GM21825 (cell line): Measurements from ENCODE around the gene LY86.

Experiments
- ATAC-seq: cut with Tn5 transposase; IDR thresholded peaks from one replicate; pipeline ENCODE4 v1.9.1; 2021; ENCODE audit warnings: mild to moderate bottlenecking, moderate library complexity; ENCODE audit not compliant: unreplicated experiment

Gene LY86

DNA sequence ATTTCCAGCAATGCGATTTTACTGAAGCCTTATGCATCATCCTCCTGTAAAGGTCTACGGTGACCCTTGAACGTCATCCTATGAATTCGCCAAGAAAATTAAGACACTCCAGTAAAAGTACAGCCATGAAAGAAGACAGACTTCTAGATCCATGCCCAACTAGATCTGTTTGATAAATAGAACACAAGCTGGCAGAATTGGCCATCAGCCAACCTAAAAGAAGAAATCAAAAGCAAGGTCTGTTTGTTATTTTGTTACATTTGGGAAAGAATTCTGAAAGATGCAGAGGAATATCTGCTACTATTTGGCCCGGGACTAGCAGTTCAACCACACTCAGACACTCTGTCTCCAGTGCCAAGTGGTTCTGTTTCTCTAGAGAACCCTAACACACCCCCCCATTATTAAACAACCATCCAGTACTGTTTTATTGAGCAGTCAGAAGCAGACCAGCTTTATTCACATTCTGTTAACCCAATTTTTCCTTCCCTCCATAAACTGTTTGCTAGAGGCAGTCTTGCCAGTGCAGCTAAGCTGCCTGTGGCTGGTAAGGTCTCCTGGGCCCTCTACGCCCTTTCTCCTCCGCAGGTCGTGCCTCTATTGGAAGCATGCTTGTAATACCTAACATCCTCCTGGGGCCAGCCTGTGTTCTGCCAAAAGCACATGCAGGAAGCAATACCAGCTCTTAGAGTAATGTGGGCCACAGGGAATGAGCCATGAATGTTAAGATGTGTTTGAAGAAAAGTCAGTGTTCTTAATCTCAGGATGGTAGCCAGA, 30.7 kb downstream of the LY86 start:
- no peak for ATAC-seq

DNA sequence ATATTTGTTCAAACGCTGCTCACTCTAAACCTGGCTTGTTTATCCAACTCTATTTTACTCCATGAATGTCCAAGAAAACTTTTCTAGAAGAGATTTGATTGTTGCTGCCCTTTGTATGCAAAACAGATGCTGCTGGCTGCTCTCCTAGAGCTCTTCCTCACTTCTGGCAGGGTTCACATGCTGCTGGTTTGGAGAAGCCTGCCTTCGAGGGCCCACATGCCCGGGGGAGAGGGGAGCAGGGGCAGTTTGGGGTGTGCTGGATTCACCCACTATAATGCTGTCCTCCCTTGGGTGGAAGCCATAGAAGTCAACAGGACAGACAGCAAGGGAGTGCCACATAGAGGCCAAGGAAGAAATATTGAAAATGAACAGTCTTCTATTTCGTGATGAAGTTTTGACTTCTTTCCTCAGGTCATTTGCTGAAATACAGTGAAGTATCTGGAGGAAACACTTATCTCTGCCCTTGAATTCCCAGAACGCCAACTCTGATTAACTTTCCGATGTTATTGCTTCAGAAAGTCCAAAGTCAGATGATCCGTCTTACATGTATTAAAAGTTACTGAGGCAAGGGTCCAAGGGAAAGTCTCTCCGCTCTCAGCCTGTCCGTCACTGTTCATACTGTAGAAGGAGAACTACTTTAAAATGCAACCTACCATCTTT, 32.4 kb downstream of the LY86 start:
- ATAC-seq: no peak

DNA sequence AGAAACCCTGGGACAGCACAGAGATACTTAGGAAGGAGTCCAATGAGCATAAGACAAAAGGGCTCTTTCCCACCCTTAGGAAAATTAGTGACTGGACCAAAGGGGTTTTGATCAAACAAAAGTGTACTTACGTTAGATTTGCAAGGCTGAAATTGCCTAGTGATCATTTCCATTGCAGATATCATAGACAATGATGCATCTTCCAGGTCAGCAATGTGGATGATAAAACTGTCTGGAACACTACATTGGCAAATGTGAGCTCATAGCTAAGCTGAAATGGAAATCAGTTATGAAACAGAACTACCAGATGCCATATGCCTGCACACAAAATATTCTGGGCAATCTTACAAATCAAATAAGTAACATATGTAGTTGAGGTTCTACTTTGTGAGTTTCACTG, 34.0 kb downstream of the LY86 start:
- no peak for ATAC-seq

DNA sequence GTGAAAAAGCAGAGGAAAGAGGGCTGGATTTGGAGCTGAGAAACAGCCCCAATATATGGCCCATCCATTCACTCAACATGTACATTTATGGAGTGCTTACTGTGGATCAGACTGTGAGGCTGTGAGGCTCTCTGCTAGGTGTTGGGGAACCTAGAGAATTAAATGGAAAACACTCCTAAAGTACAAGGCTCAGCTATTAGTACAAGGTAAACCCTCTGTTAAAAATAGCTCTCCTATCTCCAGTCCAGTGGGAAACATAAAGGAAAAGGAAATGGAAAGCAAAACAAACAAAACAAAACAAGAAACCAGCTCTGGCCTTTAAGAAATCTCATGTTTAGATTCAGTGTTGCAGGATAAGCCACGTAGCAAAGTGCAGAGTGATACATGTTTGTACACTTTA, 35.0 kb downstream of the LY86 start:
- ATAC-seq: no peak

DNA sequence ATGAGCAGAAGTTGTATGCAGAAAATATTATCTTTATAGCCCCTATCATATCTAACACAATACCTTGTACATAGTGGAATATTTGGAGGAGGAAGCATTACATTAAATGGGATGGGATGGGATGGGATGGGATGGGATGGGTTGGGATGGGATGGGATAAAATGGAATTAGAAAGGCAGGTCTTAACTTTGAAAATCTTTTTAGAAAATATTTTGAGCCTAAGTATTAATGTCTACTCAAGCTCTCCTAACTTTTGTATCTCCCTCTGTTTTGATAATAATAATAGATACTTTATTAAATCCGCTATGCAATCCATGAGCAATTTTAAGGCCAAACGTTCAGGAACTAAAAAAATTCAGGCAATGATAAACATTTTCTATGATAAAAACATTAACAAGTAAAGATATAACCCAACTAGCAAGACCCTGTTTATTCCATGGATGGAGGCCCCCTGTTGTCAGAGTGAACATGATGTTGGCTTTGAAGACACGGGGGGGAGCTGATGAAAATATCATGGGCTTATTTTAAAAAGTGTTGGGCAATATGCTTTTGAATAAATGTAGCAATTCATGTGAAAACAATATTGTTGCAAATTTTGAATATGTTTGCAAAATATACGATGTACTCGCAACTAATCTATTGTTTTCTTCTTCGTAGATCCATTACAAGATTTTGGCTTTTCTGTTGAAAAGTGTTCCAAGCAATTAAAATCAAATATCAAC, 35.9 kb downstream of the LY86 start:
- ATAC-seq: no peak

DNA sequence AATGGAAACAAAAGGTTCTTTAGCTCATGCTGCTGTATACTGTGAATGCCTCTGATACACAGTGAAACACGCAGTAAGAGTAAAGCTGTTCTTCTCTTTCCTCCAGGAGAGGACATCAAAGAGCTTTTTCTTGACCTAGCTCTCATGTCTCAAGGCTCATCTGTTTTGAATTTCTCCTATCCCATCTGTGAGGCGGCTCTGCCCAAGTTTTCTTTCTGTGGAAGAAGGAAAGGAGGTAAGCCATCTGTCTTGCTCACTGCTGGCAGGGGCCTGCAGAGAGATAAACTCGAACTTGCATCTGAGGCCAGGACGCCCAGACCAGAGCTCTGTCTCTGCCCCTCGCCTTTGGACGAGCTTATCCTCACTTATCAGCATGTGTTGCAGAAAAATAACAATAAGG, 37.7 kb downstream of the LY86 start:
- no peak for ATAC-seq

DNA sequence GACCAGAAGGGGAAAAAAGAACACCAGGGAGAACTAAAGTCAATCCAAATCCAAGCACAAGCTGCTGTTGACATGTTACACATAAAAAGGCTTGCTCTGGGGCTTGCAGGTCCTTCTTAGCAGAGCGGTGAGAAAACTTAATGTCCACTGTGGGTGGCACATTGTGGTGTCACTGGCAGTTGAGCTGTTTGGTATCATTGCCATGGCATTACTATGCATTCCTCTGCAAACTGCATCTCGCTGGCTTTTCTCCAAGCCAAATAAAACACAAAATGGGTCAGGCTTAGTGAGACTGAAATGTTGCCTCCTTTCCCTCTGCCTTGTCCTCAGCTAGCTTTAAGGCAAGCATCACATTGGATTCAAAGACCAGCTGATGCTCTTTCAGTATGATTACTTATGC, 40.9 kb downstream of the LY86 start:
- ATAC-seq: no peak

DNA sequence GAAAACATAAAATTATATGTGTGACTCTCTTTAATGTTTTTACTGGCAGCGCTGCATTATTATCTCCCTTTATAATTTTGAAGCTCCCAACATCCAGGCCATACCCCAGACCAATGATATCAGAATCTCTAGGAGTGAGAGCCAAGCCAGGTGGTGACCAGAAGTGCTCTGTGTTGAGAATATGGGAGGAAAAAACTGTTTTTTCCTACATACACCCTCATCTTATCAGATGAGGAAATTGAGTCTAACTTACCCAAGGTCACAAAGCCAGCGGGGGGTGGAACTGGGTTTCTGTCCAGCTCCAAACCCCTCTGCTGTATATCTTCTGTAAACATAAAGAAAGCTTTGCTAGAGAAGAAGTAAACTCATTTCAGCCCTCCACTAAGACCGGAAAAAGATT, 42.5 kb downstream of the LY86 start:
- no peak for ATAC-seq

DNA sequence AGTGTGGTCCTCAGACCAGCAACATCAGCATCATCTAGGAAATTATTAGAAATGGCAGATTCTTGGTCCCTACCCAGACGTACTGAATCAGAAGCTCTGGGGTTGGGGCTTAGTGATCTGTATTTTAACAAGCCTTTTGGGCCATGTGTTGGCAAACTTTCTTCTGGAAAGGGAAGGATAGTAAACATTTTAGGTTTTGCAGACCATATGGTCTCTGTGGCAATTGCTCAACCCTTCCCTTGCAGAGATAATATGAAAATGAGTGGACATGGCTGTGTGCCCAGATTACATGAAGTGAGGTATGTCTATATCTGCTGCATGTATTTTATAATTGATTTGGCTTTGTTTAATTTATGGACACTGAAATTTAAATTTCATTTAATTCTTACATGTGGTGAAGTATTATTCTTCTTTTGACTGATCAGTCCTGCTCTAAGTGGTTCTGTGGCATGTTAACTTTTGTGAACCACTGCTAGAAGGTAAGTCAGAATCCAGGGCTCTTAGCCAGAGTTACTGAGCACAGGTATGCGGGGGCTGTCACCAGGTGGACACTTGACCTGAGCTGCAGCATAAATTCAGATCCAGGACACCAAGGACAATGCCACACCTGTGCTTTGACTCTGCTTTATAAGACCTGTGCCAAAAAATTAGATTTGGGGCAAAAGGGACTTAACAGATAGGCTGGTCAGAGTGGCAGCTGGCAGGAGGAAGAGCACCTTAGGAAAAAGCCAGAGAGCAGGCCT, 43.2 kb downstream of the LY86 start:
- no peak for ATAC-seq

DNA sequence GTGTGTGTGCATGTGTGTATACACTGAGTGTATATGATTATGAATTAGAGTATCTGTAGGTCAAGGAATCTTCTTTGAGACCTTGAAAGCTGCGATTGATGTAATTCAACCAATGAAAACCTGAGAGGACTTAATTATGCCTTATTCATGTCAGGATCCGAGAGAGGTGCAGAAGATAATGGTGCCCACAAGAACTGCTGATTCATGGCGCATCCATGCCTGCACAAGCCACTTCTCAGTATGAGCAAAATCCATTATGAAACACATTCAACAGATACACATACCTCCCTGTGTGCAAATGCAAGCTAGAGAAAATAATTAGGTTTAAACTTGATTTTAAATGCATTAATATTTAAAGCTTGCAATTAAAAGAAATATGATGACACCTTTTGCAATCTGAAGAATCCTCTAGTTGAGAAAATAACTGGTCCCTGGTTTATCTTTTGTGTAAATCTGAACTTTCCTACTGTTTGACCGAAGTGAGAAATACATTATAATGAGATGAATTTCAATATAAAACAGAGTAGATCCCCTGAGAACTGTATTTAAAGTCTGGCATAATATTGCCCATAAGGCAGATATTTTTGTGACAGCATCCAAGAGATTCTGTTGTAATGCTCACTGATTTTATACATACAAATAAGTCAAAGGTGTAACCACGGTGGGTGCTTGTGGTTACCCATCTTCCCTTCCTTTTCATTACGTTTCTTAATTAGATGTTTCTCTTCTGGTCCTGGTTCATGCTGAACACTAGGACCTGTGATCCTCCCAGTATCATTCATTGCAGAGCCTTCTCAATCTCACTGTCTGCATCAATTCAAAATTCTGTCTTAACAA, 45.6 kb downstream of the LY86 start:
- no peak for ATAC-seq

DNA sequence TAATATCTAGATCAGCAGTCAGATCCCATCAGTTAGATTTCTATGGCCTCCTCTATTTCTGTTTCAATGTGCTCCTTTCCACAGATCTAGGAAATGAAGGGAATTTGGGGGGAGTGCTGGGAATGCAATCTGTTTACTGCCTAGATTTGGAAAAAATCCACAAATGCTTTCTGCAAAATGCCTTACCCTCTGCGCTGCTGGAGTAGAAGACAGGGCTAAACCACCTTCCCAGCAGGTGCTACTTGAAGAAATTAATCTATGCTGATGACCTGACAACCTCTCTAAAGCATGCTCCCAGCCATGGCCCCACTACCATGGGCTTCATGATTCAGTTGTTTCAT, 46.2 kb downstream of the LY86 start:
- ATAC-seq: no peak

DNA sequence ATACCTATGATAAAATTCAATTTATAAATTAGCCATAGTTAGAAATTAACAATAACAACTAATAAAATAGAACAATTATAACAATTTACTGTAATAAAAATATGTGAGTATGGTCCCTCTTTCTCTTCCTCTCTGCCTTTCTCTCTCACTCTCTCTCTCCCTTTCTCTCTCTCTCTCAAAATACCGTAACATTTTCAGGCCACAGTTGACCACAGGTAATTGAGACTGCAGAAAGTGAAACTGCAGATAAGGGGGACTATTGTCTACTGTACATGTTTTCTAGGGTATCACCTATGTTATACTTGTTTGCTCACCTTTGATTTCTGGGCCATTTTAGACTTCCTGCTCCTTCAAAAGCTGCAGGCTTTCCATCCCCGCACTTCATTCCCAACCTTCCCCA, 46.8 kb downstream of the LY86 start:
- ATAC-seq: peak; percentile 51

DNA sequence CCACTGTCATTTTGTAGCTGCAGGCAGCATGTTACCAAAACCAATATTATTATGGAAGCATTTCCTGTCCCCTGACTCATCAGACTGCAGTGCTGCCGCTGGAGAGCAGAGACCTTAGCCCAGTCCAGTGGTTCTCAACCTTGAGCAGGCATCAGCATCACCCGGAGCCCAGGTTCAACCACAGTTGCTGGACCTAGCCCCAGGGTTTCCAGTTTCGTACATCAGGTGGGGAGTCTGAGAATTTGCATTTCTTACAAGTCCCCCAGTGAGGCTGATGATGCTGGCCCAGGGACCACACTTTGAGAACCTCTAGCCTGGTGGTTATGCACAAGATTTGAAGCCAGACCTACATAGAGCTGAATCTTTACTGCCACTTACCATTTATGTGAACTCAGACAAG, 47.3 kb downstream of the LY86 start:
- peak; percentile 62 for ATAC-seq

DNA sequence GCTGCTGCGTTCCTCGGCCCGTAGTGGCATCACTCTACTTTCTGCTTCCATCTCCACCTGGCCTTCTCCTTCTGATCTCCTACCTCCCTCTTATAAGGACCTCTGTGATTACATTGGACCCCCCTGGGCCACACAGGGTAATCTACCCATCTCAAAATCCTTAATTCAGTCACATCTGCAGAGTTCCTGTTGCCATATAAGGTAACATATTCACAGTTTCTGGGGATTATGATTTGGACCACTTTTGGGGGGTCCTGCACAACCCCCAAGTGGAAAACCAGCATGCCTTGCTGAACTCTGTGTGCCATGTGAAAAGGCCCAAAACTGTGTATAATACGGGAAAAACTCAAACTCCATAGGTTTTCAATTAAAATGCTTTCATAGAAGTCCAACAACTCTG, 51.1 kb downstream of the LY86 start:
- ATAC-seq: no peak

DNA sequence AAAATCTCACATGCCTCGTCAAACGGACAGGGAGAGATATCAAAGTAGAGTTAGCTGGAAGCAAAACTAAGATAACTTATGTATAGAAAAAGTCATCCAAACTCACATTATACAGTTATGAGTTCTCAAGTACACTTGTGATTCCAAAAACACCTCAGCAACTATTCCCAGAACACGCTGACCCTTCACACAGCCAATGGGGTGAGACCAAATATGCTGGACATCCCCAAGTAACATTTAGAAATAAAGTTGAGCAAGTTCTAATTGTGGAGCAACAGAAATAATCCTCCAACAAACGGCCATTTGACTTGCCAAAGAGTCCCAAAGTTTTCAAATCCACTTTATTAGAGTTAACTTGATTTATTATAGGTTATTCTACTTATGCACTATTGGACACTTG, 52.4 kb downstream of the LY86 start:
- ATAC-seq: no peak

DNA sequence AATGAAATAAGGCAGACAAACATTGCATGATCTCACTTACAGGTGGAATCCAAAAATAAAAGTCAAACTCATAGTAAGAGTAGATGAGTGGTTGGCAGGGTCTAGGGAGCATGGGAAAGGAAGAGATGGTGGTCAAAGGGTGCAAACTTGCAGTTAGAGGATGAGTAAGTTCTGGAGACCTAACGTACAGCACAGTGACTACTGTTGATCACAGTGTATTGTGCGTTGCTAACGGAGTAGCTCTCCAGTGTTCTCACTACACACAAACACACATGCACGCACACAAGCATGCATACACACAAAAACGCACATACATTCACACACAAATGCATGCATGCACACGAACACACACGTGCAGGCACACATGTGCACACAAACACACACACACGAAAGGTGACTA, 54.9 kb downstream of the LY86 start:
- peak; percentile 84 for ATAC-seq

DNA sequence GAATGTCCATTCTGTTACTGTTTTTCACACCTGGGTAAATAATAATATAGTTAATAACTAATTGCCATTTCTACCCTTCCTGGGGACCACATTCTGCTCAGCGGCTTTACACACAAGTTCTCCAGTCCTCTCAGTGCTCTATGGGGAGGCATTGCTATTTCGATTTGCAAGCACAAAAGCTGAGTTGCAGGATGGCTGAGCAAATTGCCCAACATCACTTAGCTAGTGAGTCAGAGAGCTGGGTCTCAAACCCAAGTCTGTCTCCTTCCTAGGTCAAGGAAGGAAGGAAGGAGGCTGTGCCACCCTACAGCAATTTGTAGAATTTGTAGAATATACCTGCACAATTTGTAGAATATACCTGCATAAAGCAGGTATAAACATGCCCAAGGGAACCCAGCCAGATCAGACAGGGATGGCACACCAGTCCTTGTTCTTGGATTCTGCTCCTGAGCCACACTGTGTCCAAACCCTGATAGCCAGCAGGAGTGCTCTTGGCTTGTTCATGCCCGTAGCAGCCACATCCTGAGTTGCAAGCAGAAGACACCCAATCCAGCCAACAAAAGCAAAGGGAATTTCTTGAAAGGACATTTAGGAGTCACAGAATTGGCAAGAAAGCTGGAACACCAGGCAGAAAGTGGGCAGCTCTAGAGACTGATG, 56.9 kb downstream of the LY86 start:
- ATAC-seq: no peak

DNA sequence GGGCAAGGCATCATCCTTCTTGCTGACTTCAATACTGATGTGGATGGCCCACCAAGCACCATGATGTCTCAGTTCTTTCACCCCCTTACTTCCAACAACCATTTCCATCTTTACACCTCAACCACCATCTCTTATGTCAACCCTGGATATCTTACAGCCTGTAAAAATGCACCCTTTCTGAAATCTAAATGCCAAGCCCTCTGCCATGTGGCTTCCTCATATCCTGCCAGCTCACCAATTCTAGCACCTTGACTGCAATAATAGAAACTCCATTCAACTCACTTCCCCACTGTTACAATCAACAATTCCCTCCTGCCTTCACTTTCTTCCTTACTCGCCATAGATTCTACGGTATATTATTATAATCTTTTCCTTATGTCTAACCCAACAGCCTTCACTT, 57.9 kb downstream of the LY86 start:
- ATAC-seq: no peak

DNA sequence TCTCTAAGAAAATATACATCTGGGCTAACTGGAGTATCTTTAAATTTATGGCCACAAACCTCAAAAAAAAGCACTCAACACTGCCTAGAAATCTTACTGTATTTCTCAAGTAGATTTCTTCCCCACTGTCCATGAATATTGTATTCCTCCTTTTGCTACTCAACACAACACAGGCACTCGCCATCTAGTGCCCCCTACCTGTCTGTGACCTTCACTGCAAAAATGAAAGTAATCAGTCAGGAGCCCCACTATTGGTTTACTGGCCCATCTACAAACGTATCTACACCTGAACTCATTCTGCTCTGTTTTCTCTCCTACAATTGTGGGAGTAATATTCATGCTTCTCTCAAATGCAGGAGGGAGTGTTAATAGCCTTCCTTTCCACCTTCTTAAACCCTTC, 58.3 kb downstream of the LY86 start:
- ATAC-seq: no peak

DNA sequence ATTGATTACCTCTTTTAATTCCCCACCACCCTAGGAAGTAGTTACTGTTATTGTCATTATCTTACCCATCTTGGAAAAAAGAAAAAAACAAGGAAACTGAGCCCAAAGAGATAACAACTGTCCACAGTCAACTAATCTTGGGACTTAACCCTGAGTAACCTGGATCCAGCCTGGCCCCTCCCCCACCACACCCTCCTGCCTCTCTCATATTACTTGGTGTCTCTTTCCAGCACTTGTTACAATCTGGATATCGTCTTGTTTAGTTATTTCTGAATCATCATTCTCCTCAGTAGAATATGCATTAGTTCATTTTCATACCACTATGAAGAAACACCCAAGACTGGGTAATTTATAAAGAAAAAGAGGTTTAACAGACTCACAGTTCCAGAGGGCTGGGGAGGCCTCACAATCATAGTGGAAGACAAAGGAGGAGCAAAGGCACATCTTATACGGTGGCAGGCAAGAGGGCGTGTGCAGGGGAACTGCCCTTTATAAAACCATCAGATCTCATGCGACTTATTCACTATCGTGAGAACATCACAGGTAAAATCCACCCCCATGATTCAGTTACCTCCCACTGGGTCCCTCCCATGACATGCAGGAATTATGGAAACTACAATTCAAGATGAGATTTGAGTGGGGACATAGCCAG, 60.3 kb downstream of the LY86 start:
- ATAC-seq: no peak
